Germinal center (tissue), 1 donor: ENCODE data around the gene KNDC1.
"Not testable (repeated sequence)": the region's sequence is repeated elsewhere in the genome, so short reads cannot be mapped to it uniquely, and the experiment has no call there.

Experiments used
- DNase-seq: peaks from one replicate; pipeline ENCODE4 v3.0.0; 2012; ENCODE audit warnings: mixed read lengths, low spot score

The KNDC1 gene

GRCh38 chr10:133140417-133141143 lies 19.4 kb upstream of the KNDC1 start:
- no peak for DNase-seq

- DNase-seq = no peak
Observed at GRCh38 chr10:133141144-133141957, 18.7 kb upstream of the KNDC1 start.

GRCh38 chr10:133141958-133142340 lies 18.1 kb upstream of the KNDC1 start:
- no peak for DNase-seq

- no peak for DNase-seq
Observed at GRCh38 chr10:133142523-133143199, 17.4 kb upstream of the KNDC1 start.

- no peak for DNase-seq
Observed at GRCh38 chr10:133143200-133143533, 16.9 kb upstream of the KNDC1 start.

- no peak for DNase-seq
Observed at GRCh38 chr10:133143546-133143945, 16.5 kb upstream of the KNDC1 start.

GRCh38 chr10:133144771-133145170 lies 15.2 kb upstream of the KNDC1 start:
- no peak for DNase-seq

- DNase-seq = no peak
Observed at GRCh38 chr10:133150226-133150625, 9.8 kb upstream of the KNDC1 start.

GRCh38 chr10:133150656-133151055 lies 9.4 kb upstream of the KNDC1 start:
- no peak for DNase-seq

GRCh38 chr10:133151071-133151470 lies 8.9 kb upstream of the KNDC1 start:
- DNase-seq = not testable (repeated sequence)

- no peak for DNase-seq
Observed at GRCh38 chr10:133151543-133151972, 8.5 kb upstream of the KNDC1 start.

- no peak for DNase-seq
Observed at GRCh38 chr10:133154411-133154810, 5.6 kb upstream of the KNDC1 start.

- DNase-seq = no peak
Observed at GRCh38 chr10:133154996-133155778, 4.8 kb upstream of the KNDC1 start.

- DNase-seq = no peak
Observed at GRCh38 chr10:133156674-133157579, 3.1 kb upstream of the KNDC1 start.

- no peak for DNase-seq
Observed at GRCh38 chr10:133157662-133158436, 2.2 kb upstream of the KNDC1 start.

GRCh38 chr10:133158437-133158755 lies 1.6 kb upstream of the KNDC1 start:
- DNase-seq = no peak

- DNase-seq = no peak
Observed at GRCh38 chr10:133158756-133159610, 1.0 kb upstream of the KNDC1 start.

GRCh38 chr10:133159611-133159949 lies 439 bp upstream of the KNDC1 start:
- no peak for DNase-seq

GRCh38 chr10:133160826-133161471 lies 930 bp downstream of the KNDC1 start:
- no peak for DNase-seq
